Measurements from ENCODE around the gene NAP1L5.

DNA sequence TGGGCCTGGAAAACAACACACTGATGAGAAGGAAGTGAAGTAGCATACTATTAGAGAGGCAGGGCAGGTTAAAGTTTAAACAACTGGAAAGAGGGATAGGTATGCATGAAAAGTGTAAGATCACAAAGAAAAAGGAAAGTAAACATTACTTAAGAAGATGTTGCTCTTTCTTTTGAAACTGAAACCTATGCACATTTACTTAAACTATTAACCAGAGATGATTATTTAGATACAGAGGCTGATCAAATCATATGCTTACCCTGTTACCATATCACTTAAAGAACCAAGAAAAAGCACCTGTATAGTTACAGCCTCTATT, 37.8 kb downstream of the NAP1L5 start:
- no peak for TF ChIP-seq CTCF (IDR thresholded peaks at IDR 0.05 in 4 of 5, conservative IDR thresholded peaks at IDR 0.05 in 1 of 5)
- TF ChIP-seq POLR2A (IDR thresholded peaks at IDR 0.05): no peak
